Measurements from ENCODE around the gene PNLIP.

The PNLIP gene

DNA sequence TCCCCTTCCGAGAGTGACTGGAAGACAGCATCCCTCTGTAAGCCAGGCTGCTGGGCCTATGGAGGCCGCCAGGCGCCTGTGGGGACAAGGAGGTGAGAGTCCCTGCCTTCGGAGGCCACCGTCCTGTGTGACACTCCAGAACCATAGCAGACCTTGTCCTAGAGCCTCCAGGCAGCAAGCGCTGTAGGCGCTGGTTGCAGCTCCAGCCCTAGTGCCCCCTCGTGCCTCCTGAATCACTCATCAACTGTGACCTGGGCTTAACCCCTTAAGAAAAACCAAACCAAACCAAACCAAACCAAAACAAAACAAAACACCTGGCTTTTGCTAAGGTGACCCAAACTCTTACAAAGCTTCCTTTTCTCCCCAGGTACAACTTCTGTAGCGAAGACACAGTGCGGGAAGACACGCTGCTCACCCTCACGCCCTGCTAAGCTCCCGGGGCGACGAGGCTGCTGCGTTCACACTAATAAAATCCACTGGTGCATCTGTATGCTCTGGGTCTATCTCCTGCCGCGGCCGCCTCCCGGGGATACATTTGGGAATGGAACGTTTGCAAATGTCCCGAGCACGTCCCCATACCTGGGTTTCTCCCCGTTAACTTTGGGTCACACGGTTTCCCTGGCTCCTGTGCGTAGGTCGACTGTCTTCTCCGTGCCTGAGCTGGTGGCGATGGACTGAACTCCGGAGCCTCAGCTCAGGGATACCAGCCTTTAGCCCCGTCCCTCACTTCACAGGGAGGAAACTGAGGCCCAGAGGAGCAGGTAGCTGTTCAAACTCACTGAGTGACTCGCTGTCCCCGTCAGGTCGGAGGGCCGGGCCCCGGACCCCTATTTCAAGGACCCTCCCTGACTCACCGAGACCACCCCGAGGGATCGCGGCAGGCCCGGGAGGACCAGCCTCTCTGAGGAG lies 63.2 kb downstream of the PNLIP start:
- no peak for DNase-seq (ENCODE audit: low spot score)
- in situ Hi-C loops (cut with MboI; ENCODE audit: low pct_unique_long_range_greater_than_20kb, low sequenced_read_pairs, unreplicated experiment): no loop called here
- TF ChIP-seq CTCF (IDR thresholded peaks at IDR 0.05; ENCODE audit: extremely low read depth, insufficient read depth, missing control alignments): no peak

GRCh38 chr10:116610443-116611152 lies 64.9 kb downstream of the PNLIP start:
- TF ChIP-seq CTCF (IDR thresholded peaks at IDR 0.05; ENCODE audit: extremely low read depth, insufficient read depth, missing control alignments): no peak
- in situ Hi-C loops (cut with MboI; ENCODE audit: low pct_unique_long_range_greater_than_20kb, low sequenced_read_pairs, unreplicated experiment): no loop called here
- no peak for DNase-seq (ENCODE audit: low spot score)

- DNase-seq (ENCODE audit: low spot score): no peak
- in situ Hi-C loops (cut with MboI; ENCODE audit: low pct_unique_long_range_greater_than_20kb, low sequenced_read_pairs, unreplicated experiment): no loop called here
- TF ChIP-seq CTCF (IDR thresholded peaks at IDR 0.05; ENCODE audit: extremely low read depth, insufficient read depth, missing control alignments): no peak
Observed at GRCh38 chr10:116611153-116611545, 65.4 kb downstream of the PNLIP start.

GRCh38 chr10:116612107-116612769 lies 66.5 kb downstream of the PNLIP start:
- TF ChIP-seq CTCF (IDR thresholded peaks at IDR 0.05; ENCODE audit: extremely low read depth, insufficient read depth, missing control alignments): no peak
- in situ Hi-C loops (cut with MboI; ENCODE audit: low pct_unique_long_range_greater_than_20kb, low sequenced_read_pairs, unreplicated experiment): no loop called here

DNA sequence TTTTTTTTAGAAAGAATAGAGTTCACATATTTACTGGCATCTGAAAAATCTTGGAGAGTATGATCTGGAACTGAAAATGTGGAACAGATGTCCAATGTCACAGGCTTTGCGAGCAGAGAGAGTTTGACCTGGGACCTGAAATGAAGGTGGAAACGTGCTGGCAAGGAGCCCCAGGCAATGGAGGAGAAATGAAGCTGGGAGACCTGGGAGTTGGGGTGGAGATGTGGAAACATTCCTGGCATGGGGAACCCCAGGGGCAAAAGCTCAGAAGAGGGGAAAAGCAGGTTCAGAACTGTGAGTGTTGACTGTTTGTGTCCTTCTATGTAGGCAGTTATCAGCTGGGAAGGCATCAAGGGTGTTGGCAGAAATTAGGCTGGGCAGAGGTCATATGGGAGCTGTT lies 67.7 kb downstream of the PNLIP start:
- no peak for TF ChIP-seq CTCF (IDR thresholded peaks at IDR 0.05; ENCODE audit: extremely low read depth, insufficient read depth, missing control alignments)
- in situ Hi-C loops (cut with MboI; ENCODE audit: low pct_unique_long_range_greater_than_20kb, low sequenced_read_pairs, unreplicated experiment): no loop called here
- DNase-seq (ENCODE audit: low spot score): no peak

More at GRCh38 chr10:116612107-116612769, 66.5 kb downstream of the PNLIP start:
- DNase-seq (ENCODE audit: low spot score): no peak

DNA sequence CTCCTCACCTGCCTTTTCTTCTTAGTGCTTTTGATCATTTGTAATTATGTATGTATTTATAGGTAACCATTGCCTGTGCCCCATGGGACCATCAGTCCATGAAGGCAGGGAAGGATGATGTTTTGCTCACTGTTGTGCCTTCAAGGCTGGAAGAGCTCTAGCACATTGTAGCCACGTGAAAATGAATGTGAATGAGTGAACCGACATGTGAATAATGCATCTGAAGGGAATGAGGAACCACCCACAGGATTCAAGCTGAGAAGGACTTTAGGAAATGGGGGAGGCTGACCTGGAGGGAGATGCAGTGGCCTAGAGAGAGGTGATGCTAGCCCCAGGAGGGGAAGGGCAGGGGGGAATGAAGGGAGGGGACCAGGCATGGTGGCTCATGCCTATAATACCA lies 69.1 kb downstream of the PNLIP start:
- no peak for TF ChIP-seq CTCF (IDR thresholded peaks at IDR 0.05; ENCODE audit: extremely low read depth, insufficient read depth, missing control alignments)
- no peak for DNase-seq (ENCODE audit: low spot score)
- in situ Hi-C loops (cut with MboI; ENCODE audit: low pct_unique_long_range_greater_than_20kb, low sequenced_read_pairs, unreplicated experiment): no loop called here

Data from GM13977 (cell line).